ENCODE results near the gene PTPRN. TPM values are rescaled to one million over a fixed set of nuclear protein-coding genes. Genes with fewer than 3 reads are reported as not detected.

PTPRN gene
- total RNA-seq, 1 donor from 2014 or later = 0.60 TPM

DNA sequence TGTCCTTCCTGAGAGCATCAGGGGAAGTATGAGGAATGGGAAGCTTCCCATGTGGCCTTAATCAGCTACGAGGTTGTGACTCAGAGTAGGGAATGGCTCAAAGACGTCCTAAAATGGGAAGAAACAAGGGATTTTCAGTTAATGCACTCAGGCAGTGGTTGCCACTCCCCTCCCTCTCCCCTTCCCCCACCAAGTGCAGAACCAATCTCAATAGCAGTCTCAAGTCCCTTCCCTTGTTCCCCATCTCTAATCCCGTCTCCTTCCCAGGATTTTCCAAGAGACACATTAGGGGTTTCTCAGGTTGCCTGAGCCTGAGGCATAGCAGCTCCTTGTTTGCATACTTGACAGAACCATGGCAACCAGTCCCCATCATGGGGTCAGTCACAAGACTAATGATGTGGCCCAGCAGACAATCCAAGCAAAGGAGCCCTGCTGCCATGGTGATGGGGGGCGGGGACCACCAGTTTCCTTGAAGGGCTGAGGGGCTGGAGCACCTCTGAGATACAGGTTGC is 41.6 kb upstream of the PTPRN start:
- Histone ChIP-seq H3K27me3 (peaks cover 34% of the 10 kb centered on the region), H3K9me3 (ENCODE audit: low read depth) (no peaks in the 10 kb centered on the region), H3K27ac (no peak overlapping the region), H3K4me3 (no peak overlapping the region), H3F3A (ENCODE audit: low read depth) (peaks cover 3% of the 10 kb centered on the region), H3K36me3 (no peaks in the 10 kb centered on the region), H3K4me2 (peak overlapping the region; percentile 8), H3K9ac (no peak overlapping the region), H2AFZ (replicated peaks) (no peak overlapping the region), H3K4me1 (peaks cover 8% of the 10 kb centered on the region), H3K79me2 (ENCODE audit: low read depth) (no peaks in the 10 kb centered on the region), H4K20me1 (ENCODE audit: low read depth) (no peaks in the 10 kb centered on the region)
- H3K27ac Mint-ChIP-seq = peak overlapping the region; percentile 80
- H3K36me3 Mint-ChIP-seq = no peaks in the 10 kb centered on the region
- TF ChIP-seq EZH2 (IDR thresholded peaks at IDR 0.05) (no peak), EZH2phosphoT487 (IDR thresholded peaks at IDR 0.05) (no peak), CTCF (IDR thresholded peaks at IDR 0.05) (no peak)
- peaks cover 22% of the 10 kb centered on the region for H3K27me3 Mint-ChIP-seq (ENCODE audit: insufficient read depth, low read depth)
- H3K9me3 Mint-ChIP-seq = no peaks in the 10 kb centered on the region
- DNase-seq (ENCODE audit: low spot score) = peak; percentile 66
- peaks cover 38% of the 10 kb centered on the region for H3K4me1 Mint-ChIP-seq
- H3K4me3 Mint-ChIP-seq = peak overlapping the region; percentile 65

DNA sequence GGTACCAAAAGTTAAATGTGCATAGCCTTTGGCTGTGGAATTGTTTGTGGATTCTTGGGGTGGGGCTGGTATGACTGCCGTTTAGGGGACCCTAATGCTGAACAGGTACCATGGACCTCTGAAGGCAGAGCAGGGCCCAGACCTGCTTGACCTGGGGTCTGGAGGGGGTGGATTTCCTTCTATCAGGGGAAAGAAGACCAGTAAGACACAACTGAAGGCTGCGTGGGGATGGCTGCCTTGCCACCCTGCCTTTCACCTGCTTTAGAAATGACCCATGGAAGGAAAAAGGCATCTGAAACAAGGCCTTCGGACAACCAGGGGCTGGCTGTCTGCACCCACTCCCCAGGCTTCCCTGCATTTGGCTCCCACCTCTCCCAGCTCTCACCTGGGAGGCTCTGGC is 41.0 kb upstream of the PTPRN start:
- Mint-ChIP-seq H3K4me1 (peaks cover 39% of the 10 kb centered on the region), H3K27me3 (ENCODE audit: insufficient read depth, low read depth) (peaks cover 19% of the 10 kb centered on the region), H3K27ac (peak overlapping the region; percentile 80), H3K4me3 (no peak overlapping the region), H3K36me3 (no peaks in the 10 kb centered on the region), H3K9me3 (no peaks in the 10 kb centered on the region)
- Histone ChIP-seq H3K36me3 (no peaks in the 10 kb centered on the region), H3K4me3 (no peak overlapping the region), H3K9ac (no peak overlapping the region), H4K20me1 (ENCODE audit: low read depth) (no peaks in the 10 kb centered on the region), H3K4me2 (peak overlapping the region; percentile 8), H3K27ac (no peak overlapping the region), H3K27me3 (peaks cover 29% of the 10 kb centered on the region), H2AFZ (replicated peaks) (no peak overlapping the region), H3K9me3 (ENCODE audit: low read depth) (no peaks in the 10 kb centered on the region), H3K79me2 (ENCODE audit: low read depth) (no peaks in the 10 kb centered on the region), H3F3A (ENCODE audit: low read depth) (peaks cover 3% of the 10 kb centered on the region), H3K4me1 (peaks cover 8% of the 10 kb centered on the region)
- no peak for DNase-seq (ENCODE audit: low spot score)
- TF ChIP-seq EZH2phosphoT487 (IDR thresholded peaks at IDR 0.05) (no peak), EZH2 (IDR thresholded peaks at IDR 0.05) (no peak), CTCF (IDR thresholded peaks at IDR 0.05) (no peak)

DNA sequence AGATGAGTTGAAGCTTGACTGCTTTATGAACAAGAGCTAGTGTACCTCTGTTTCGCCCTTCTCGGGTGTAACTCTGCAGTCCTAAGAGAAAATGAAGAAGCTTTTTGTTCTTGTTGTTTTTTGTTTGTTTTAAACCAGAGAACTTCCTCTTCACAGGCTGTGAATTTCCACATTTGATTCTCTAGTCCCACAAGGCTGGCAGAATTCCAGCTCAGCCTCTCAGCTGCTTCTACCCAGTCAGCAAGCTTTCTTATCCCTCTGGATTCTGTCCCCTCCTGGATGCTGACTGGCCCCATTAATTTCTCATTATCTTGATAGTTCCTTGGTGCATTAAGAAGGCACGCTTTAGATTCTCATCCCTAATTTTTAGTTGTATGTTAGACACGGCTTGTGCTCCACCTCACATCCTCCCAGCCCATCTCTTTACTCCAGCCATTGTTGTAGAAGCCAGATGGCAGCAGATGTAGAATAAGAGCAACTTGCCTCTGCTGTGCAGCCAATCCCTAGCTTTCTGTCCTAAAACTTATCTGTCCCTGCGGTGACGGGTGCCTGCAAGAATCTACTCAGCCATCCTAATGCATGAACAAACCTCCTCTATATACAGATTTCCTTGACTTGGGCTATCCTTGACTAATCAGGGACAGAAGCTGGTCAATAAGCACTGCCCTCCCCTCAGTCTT is 35.7 kb upstream of the PTPRN start:
- no peak overlapping the region for H3K4me3 Mint-ChIP-seq
- Histone ChIP-seq H3K79me2 (ENCODE audit: low read depth) (no peaks in the 10 kb centered on the region), H3K9ac (no peak overlapping the region), H2AFZ (replicated peaks) (no peak overlapping the region), H3K4me2 (no peak overlapping the region), H3K27me3 (peaks cover 27% of the 10 kb centered on the region), H4K20me1 (ENCODE audit: low read depth) (no peaks in the 10 kb centered on the region), H3F3A (ENCODE audit: low read depth) (no peaks in the 10 kb centered on the region), H3K9me3 (ENCODE audit: low read depth) (no peaks in the 10 kb centered on the region), H3K36me3 (no peaks in the 10 kb centered on the region), H3K4me1 (no peaks in the 10 kb centered on the region), H3K4me3 (no peak overlapping the region), H3K27ac (no peak overlapping the region)
- H3K36me3 Mint-ChIP-seq = no peaks in the 10 kb centered on the region
- TF ChIP-seq EZH2phosphoT487 (IDR thresholded peaks at IDR 0.05) = no peak
- no peak for TF ChIP-seq CTCF (IDR thresholded peaks at IDR 0.05)
- TF ChIP-seq EZH2 (IDR thresholded peaks at IDR 0.05) = no peak
- H3K27ac Mint-ChIP-seq = peak overlapping the region; percentile 7
- H3K9me3 Mint-ChIP-seq = no peaks in the 10 kb centered on the region
- DNase-seq (ENCODE audit: low spot score) = peak; percentile 15
- peaks cover 13% of the 10 kb centered on the region for H3K27me3 Mint-ChIP-seq (ENCODE audit: insufficient read depth, low read depth)
- peaks cover 14% of the 10 kb centered on the region for H3K4me1 Mint-ChIP-seq

All from neural progenitor cell (in vitro differentiated cells).